Gastroesophageal sphincter (tissue), 4 donors: Measurements from ENCODE around the gene OASL. TPM values are rescaled to one million over a fixed set of nuclear protein-coding genes. Genes with fewer than 3 reads are reported as not detected.

Experiments used
- ATAC-seq: fragments of 150-250 bp; one replicate; pipeline ENCODE4 v1.9.1; 2016; ENCODE audit warnings: mild to moderate bottlenecking, moderate library complexity
- H3K27ac ChIP-seq, 4 donors: fragments of 200-600 bp; sonication (generic) in 3 of 4; 1 replicate in 3 of 4; 2 replicates in 1 of 4; pipeline ENCODE4 v1.5.1; 2016 to 2019
- H3K27me3 ChIP-seq: fragments of 200-600 bp; sonication (generic); one replicate; pipeline ENCODE4 v1.5.1; 2019
- H3K36me3 ChIP-seq, 2 donors: fragments of 200-600 bp; sonication (generic); one replicate each; pipeline ENCODE4 v1.5.1; 2019; ENCODE audit warnings: control low read depth in 1 of 2
- H3K4me1 ChIP-seq, 3 donors: fragments of 200-600 bp; sonication (generic); 1 replicate in 2 of 3; 2 replicates in 1 of 3; pipeline ENCODE4 v1.5.1; 2016 to 2019; ENCODE audit warnings: control low read depth in 2 of 3
- H3K4me3 ChIP-seq, 2 donors: fragments of 200-600 bp; sonication (generic); one replicate each; pipeline ENCODE4 v1.5.1; 2019; ENCODE audit warnings: mild to moderate bottlenecking in 1 of 2, moderate library complexity in 1 of 2
- H3K9me3 ChIP-seq, 3 donors: fragments of 200-600 bp; sonication (generic); one replicate each; pipeline ENCODE4 v1.5.1; 2017 to 2019; ENCODE audit warnings: control low read depth in 2 of 3
- CTCF ChIP-seq, 4 experiments: fragments of 200-600 bp in 2 of 4; fragments of 450-650 bp in 2 of 4; sonication (generic) in 1 of 4; IDR thresholded peaks; one replicate each; pipeline ENCODE4 v1.5.1; 2017 to 2019; ENCODE audit warnings: antibody characterized with exemption in 4 of 4, mild to moderate bottlenecking in 2 of 4, moderate library complexity in 2 of 4
- EP300 ChIP-seq: sonication (generic); formaldehyde crosslinking; IDR thresholded peaks from one replicate; pipeline ENCODE4 v1.6.1; 2017; ENCODE audit warnings: antibody characterized with exemption, mild to moderate bottlenecking
- POLR2A ChIP-seq, 2 donors: fragments of 450-650 bp; IDR thresholded peaks; one replicate each; pipeline ENCODE4 v1.6.1; 2017; ENCODE audit warnings: antibody characterized with exemption in 2 of 2, mild to moderate bottlenecking in 2 of 2, moderate library complexity in 1 of 2
- POLR2AphosphoS5 ChIP-seq: sonication (generic); formaldehyde crosslinking; IDR thresholded peaks from one replicate; pipeline ENCODE4 v1.6.1; 2017; ENCODE audit warnings: antibody characterized with exemption
- WGBS, 2 donors: methylation state at CpG; one replicate each; pipeline ENCODE4 v1.1.5; 2018; ENCODE audit warnings: low coverage in 1 of 2; 5-methylcytosine and 5-hydroxymethylcytosine counted together
- total RNA-seq, 4 donors: library from RNA; depleted of rRNA; stranded (reverse); fragments of >200 nt; gene quantifications; one replicate each; pipeline ENCODE4 v1.1.0, GENCODE V29; 2016

OASL gene
- total RNA-seq, 4 donors from 2014 or later: 0.31 to 3.0 (median 0.38) TPM

GRCh38 chr12:121005346-121005815 lies 33.7 kb downstream of the OASL start:
- Histone ChIP-seq H3K27ac (no peak overlapping the region), H3K9me3 (no peaks in the 10 kb centered on the region), H3K4me1 (no peaks in the 10 kb centered on the region), H3K27me3 (no peaks in the 10 kb centered on the region), H3K4me3 (no peak overlapping the region), H3K36me3 (peaks cover 0 to 100% of the 10 kb centered on the region in 2 donors)
- no peak for ATAC-seq
- WGBS, 2 donors: 60 to 66% methylated on average over 1 to 8 of the region's 9 CpGs
- TF ChIP-seq POLR2AphosphoS5 (no peak), POLR2A (IDR thresholded peaks at IDR 0.05) (no peak), EP300 (no peak), CTCF (IDR thresholded peaks at IDR 0.05) (peak in 1 of 4 experiments; percentile 30)

GRCh38 chr12:121004253-121004815 lies 34.7 kb downstream of the OASL start:
- TF ChIP-seq POLR2AphosphoS5 (no peak), EP300 (no peak), POLR2A (IDR thresholded peaks at IDR 0.05) (no peak), CTCF (IDR thresholded peaks at IDR 0.05) (no peak)
- no peak for ATAC-seq
- no peak overlapping the region for H3K4me3 ChIP-seq
- 0 to 86% methylated on average over 1 to 8 of the region's 16 CpGs for WGBS, 2 donors
- peaks cover 0 to 89% of the 10 kb centered on the region in 2 donors for H3K36me3 ChIP-seq
- peaks cover 0 to 4% (median 0%) of the 10 kb centered on the region in 3 donors for H3K4me1 ChIP-seq
- H3K27ac ChIP-seq: no peak overlapping the region
- H3K9me3 ChIP-seq: no peaks in the 10 kb centered on the region
- H3K27me3 ChIP-seq: peaks cover 3% of the 10 kb centered on the region

- 50 to 84% methylated on average over 2 to 4 of the region's 4 CpGs for WGBS, 2 donors
- no peak for ATAC-seq
- peaks cover 0 to 82% of the 10 kb centered on the region in 2 donors for H3K36me3 ChIP-seq
- H3K9me3 ChIP-seq: no peaks in the 10 kb centered on the region
- no peak overlapping the region for H3K4me3 ChIP-seq
- H3K27me3 ChIP-seq: peaks cover 9% of the 10 kb centered on the region
- no peak overlapping the region for H3K27ac ChIP-seq
- peaks cover 0 to 7% (median 0%) of the 10 kb centered on the region in 3 donors for H3K4me1 ChIP-seq
- TF ChIP-seq EP300 (no peak), POLR2AphosphoS5 (no peak), POLR2A (IDR thresholded peaks at IDR 0.05) (no peak), CTCF (IDR thresholded peaks at IDR 0.05) (no peak)
These were observed 35.4 kb downstream of the OASL start for GRCh38 chr12:121003650-121004049.

- no peak overlapping the region for H3K4me3 ChIP-seq
- H3K9me3 ChIP-seq: no peaks in the 10 kb centered on the region
- WGBS, 2 donors: 65 to 76% methylated on average over 2 to 3 of the region's 16 CpGs
- H3K36me3 ChIP-seq: peaks cover 0 to 66% of the 10 kb centered on the region in 2 donors
- H3K27me3 ChIP-seq: peaks cover 21% of the 10 kb centered on the region
- TF ChIP-seq EP300 (no peak), POLR2A (IDR thresholded peaks at IDR 0.05) (no peak), POLR2AphosphoS5 (no peak)
- peaks cover 0 to 7% (median 0%) of the 10 kb centered on the region in 3 donors for H3K4me1 ChIP-seq
- ATAC-seq: no peak
- no peak overlapping the region for H3K27ac ChIP-seq
These were observed 37.1 kb downstream of the OASL start for GRCh38 chr12:121001841-121002483.

GRCh38 chr12:121001060-121001459 lies 38.0 kb downstream of the OASL start:
- no peak for ATAC-seq
- H3K27ac ChIP-seq: no peak overlapping the region

More at GRCh38 chr12:121001060-121001459, 38.0 kb downstream of the OASL start:
- Histone ChIP-seq H3K9me3 (no peaks in the 10 kb centered on the region), H3K4me1 (peaks cover 0 to 7% (median 0%) of the 10 kb centered on the region in 3 donors), H3K4me3 (no peak overlapping the region), H3K27me3 (peaks cover 22% of the 10 kb centered on the region), H3K36me3 (peaks cover 0 to 57% of the 10 kb centered on the region in 2 donors)
- no CpG with 5 or more reads among the region's 11 CpGs for WGBS, 2 donors
- TF ChIP-seq POLR2A (IDR thresholded peaks at IDR 0.05) (no peak), CTCF (IDR thresholded peaks at IDR 0.05) (no peak), POLR2AphosphoS5 (no peak), EP300 (no peak)
